HepG2 (cell line): ENCODE measurements around the gene DSTN.

Experiments used
- EZH2 ChIP-seq: conservative IDR thresholded peaks from 2 replicates; pipeline ENCODE4 v1.6.1; 2012; ENCODE audit warnings: mild to moderate bottlenecking, low read depth, low read length, moderate library complexity
- GLI4 ChIP-seq: sonication (generic); formaldehyde crosslinking; IDR thresholded peaks from 2 replicates; pipeline ENCODE4 v1.5.1; 2020; ENCODE audit warnings: missing genetic modification reagents, mild to moderate bottlenecking, moderate library complexity, borderline replicate concordance
- MATR3 ChIP-seq: sonication (generic); formaldehyde crosslinking; IDR thresholded peaks from 2 replicates; pipeline ENCODE4 v1.4.0; 2020; ENCODE audit warnings: missing genetic modification reagents
- PRDM15 ChIP-seq: sonication (generic); formaldehyde crosslinking; IDR thresholded peaks from 2 replicates; pipeline ENCODE4 v1.4.0; 2020; ENCODE audit warnings: missing genetic modification reagents
- PREB ChIP-seq: sonication (generic); formaldehyde crosslinking; IDR thresholded peaks from 2 replicates; pipeline ENCODE4 v1.4.0; 2020; ENCODE audit warnings: missing genetic modification reagents
- RAD21 ChIP-seq: fragments of 450-650 bp; formaldehyde crosslinking; IDR thresholded peaks from 2 replicates; pipeline ENCODE4 v1.5.0; 2020; ENCODE audit warnings: mild to moderate bottlenecking
- SIN3A ChIP-seq: IDR thresholded peaks from 2 replicates; pipeline ENCODE4 v1.6.1; 2011; ENCODE audit warnings: low read depth, mild to moderate bottlenecking, control low read depth, low read length, borderline replicate concordance
- SOX6 ChIP-seq, 2 experiments: fragments of 450-650 bp in 1 of 2; sonication (generic) in 1 of 2; formaldehyde crosslinking in 1 of 2; IDR thresholded peaks; 2 replicates each; pipeline versions ENCODE4 v1.4.0 to v1.6.1; 2017 to 2020; ENCODE audit warnings: antibody characterized with exemption in 1 of 2, mild to moderate bottlenecking in 1 of 2, missing genetic modification reagents in 1 of 2
- ZBTB1 ChIP-seq: sonication (generic); formaldehyde crosslinking; IDR thresholded peaks from 2 replicates; pipeline ENCODE4 v1.4.0; 2020; ENCODE audit warnings: missing genetic modification reagents, borderline replicate concordance
- ZNF547 ChIP-seq: sonication (generic); formaldehyde crosslinking; IDR thresholded peaks from 2 replicates; pipeline ENCODE4 v1.5.1; 2020; ENCODE audit warnings: mild to moderate bottlenecking, missing genetic modification reagents
- ZSCAN29 ChIP-seq: sonication (generic); formaldehyde crosslinking; conservative IDR thresholded peaks from 2 replicates; pipeline ENCODE4 v1.4.0; 2020; ENCODE audit warnings: mild to moderate bottlenecking, missing genetic modification reagents
- TF ChIP-seq, protein P1 (sequence below), 2 experiments: sonication (generic) in 1 of 2; formaldehyde crosslinking in 1 of 2; IDR thresholded peaks; 2 replicates each; pipeline versions ENCODE4 v1.4.0 to v1.6.1; 2018 to 2020; ENCODE audit warnings: missing genetic modification reagents in 2 of 2, borderline replicate concordance in 1 of 2, low read depth in 1 of 2, mild to moderate bottlenecking in 1 of 2, missing biosample characterization in 1 of 2

DNA sequence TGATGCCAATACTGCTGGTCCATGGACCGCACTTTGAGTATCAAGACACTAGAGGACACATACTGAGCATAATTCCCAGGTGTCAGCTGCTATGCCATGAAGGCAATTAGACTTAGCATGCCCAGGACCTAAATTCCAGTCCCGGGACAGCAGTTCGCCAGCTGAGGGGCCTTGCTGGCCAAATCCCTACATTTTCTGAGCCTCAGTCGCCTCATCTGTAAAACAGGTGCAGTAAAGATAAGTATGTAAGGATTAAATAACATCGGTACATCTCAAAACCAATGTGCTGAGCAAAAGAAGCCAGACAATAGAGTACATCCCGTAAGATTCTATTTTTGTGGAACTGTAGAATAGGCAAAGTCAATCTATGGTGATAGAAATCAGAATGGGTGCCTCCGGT is 39.7 kb upstream of the DSTN start:
- TF ChIP-seq MATR3 (CRISPR knock-in tag): no peak
- no peak for TF ChIP-seq RAD21 (CRISPR knock-in tag)
- no peak for TF ChIP-seq EZH2
- no peak for TF ChIP-seq PREB (CRISPR knock-in tag)
- TF ChIP-seq PRDM15 (CRISPR knock-in tag): no peak
- no peak for TF ChIP-seq GLI4 (CRISPR knock-in tag)
- TF ChIP-seq ZNF547 (CRISPR knock-in tag): no peak
- no peak for TF ChIP-seq ZBTB1 (CRISPR knock-in tag)
- TF ChIP-seq SOX6 (IDR thresholded peaks at IDR 0.05): no peak
- TF ChIP-seq SOX6 (CRISPR knock-in tag; IDR thresholded peaks at IDR 0.05): no peak
- TF ChIP-seq, protein P1, sequence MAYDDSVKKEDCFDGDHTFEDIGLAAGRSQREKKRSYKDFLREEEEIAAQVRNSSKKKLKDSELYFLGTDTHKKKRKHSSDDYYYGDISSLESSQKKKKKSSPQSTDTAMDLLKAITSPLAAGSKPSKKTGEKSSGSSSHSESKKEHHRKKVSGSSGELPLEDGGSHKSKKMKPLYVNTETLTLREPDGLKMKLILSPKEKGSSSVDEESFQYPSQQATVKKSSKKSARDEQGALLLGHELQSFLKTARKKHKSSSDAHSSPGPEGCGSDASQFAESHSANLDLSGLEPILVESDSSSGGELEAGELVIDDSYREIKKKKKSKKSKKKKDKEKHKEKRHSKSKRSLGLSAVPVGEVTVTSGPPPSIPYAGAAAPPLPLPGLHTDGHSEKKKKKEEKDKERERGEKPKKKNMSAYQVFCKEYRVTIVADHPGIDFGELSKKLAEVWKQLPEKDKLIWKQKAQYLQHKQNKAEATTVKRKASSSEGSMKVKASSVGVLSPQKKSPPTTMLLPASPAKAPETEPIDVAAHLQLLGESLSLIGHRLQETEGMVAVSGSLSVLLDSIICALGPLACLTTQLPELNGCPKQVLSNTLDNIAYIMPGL (CRISPR knock-in tag; IDR thresholded peaks at IDR 0.05; ENCODE audit: borderline replicate concordance in 1 of 2, low read depth in 1 of 2): no peak
- no peak for TF ChIP-seq ZSCAN29 (CRISPR knock-in tag)
- no peak for TF ChIP-seq SIN3A
